Hepatocyte (in vitro differentiated cells): ENCODE measurements around the gene HSD17B7. TPM values are rescaled to one million over a fixed set of nuclear protein-coding genes. Genes with fewer than 3 reads are reported as not detected.

Experiments
- DNase-seq: peaks from one replicate; pipeline ENCODE4 v3.0.0-alpha.2; 2016; ENCODE audit warnings: low spot score
- H2AFZ ChIP-seq: fragments of 200-600 bp; sonication (generic); 2 replicates; pipeline ENCODE4 v1.6.0; 2016; ENCODE audit warnings: antibody characterized with exemption, mild to moderate bottlenecking
- H3K27ac ChIP-seq: fragments of 200-600 bp; sonication (generic); 2 replicates; pipeline ENCODE4 v1.5.1; 2016; ENCODE audit warnings: mild to moderate bottlenecking
- H3K27me3 ChIP-seq: fragments of 200-600 bp; sonication (generic); 2 replicates; pipeline ENCODE4 v1.6.1; 2016
- H3K36me3 ChIP-seq: fragments of 200-600 bp; sonication (generic); replicated peaks from 2 replicates; pipeline ENCODE4 v1.5.1; 2016; ENCODE audit warnings: low read depth; ENCODE audit not compliant: insufficient read depth
- H3K4me1 ChIP-seq: fragments of 200-600 bp; sonication (generic); 2 replicates; pipeline ENCODE4 v1.5.1; 2016; ENCODE audit warnings: mild to moderate bottlenecking, moderate library complexity; ENCODE audit not compliant: insufficient read depth
- H3K4me2 ChIP-seq: fragments of 200-600 bp; sonication (generic); 2 replicates; pipeline ENCODE4 v1.6.0; 2016
- H3K4me3 ChIP-seq: fragments of 200-600 bp; sonication (generic); 2 replicates; pipeline ENCODE4 v1.5.1; 2016; ENCODE audit warnings: mild to moderate bottlenecking
- H3K79me2 ChIP-seq: fragments of 200-600 bp; sonication (generic); 2 replicates; pipeline ENCODE4 v1.6.0; 2017; ENCODE audit warnings: mild to moderate bottlenecking
- H3K9me2 ChIP-seq: fragments of 200-600 bp; sonication (generic); replicated peaks from 2 replicates; pipeline ENCODE4 v1.6.0; 2017; ENCODE audit warnings: mild to moderate bottlenecking; ENCODE audit not compliant: insufficient read depth
- H3K9me3 ChIP-seq: fragments of 200-600 bp; sonication (generic); 2 replicates; pipeline ENCODE4 v1.5.1; 2016; ENCODE audit warnings: low read depth, mild to moderate bottlenecking
- H4K20me1 ChIP-seq: fragments of 200-600 bp; sonication (generic); 2 replicates; pipeline ENCODE4 v1.6.0; 2016; ENCODE audit warnings: mild to moderate bottlenecking; ENCODE audit not compliant: insufficient read depth, poor library complexity, severe bottlenecking
- CTCF ChIP-seq: fragments of 200-600 bp; sonication (generic); IDR thresholded peaks from 2 replicates; pipeline ENCODE4 v1.5.1; 2016; ENCODE audit warnings: antibody characterized with exemption, mild to moderate bottlenecking; ENCODE audit not compliant: poor library complexity
- EZH2 ChIP-seq: fragments of 200-600 bp; sonication (generic); IDR thresholded peaks from 2 replicates; pipeline ENCODE4 v1.6.1; 2016; ENCODE audit warnings: antibody characterized with exemption, mild to moderate bottlenecking, borderline replicate concordance
- EZH2phosphoT487 ChIP-seq: fragments of 200-600 bp; sonication (generic); IDR thresholded peaks from one replicate; pipeline ENCODE4 v1.6.1; 2018; ENCODE audit warnings: antibody characterized with exemption, mild to moderate bottlenecking, low read depth, moderate library complexity; ENCODE audit not compliant: unreplicated experiment, severe bottlenecking
- WGBS: methylation state at CpG from one replicate; pipeline ENCODE4 v1.1.6; 2016; ENCODE audit warnings: low lambda C conversion rate; ENCODE audit errors: missing lambda C conversion rate; 5-methylcytosine and 5-hydroxymethylcytosine counted together
- polyA plus RNA-seq: library from polyadenylated mRNA; unstranded; fragments of >200 nt; fragmentation: Nextera tagmentation; extraction: Ambion mirVana; gene quantifications from 2 replicates; pipeline ENCODE4 v1.2.1, GENCODE V29; 2016
- total RNA-seq: library from RNA; depleted of rRNA; stranded (reverse); fragments of >200 nt; gene quantifications from 2 replicates; pipeline ENCODE4 v1.2.3, GENCODE V29; 2014

HSD17B7 gene
- total and polyA plus RNA-seq, 2 experiments from 2014 or later, result 41.5 to 45.8 TPM

GRCh38 chr1:162829268-162829667 is 38.8 kb downstream of the HSD17B7 start:
- H3K4me2 ChIP-seq, result no peak overlapping the region
- no peaks in the 10 kb centered on the region for H3K9me3 ChIP-seq
- no peak overlapping the region for H3K27ac ChIP-seq
- no peak overlapping the region for H2AFZ ChIP-seq
- no peaks in the 10 kb centered on the region for H3K9me2 ChIP-seq
- H3K4me3 ChIP-seq, result no peak overlapping the region
- WGBS, result 94% methylated on average over 1 of the region's 1 CpG
- H3K27me3 ChIP-seq, result no peaks in the 10 kb centered on the region
- TF ChIP-seq CTCF (no peak), EZH2 (no peak), EZH2phosphoT487 (no peak)
- no peaks in the 10 kb centered on the region for H4K20me1 ChIP-seq
- no peaks in the 10 kb centered on the region for H3K36me3 ChIP-seq
- DNase-seq, result no peak
- H3K79me2 ChIP-seq, result no peaks in the 10 kb centered on the region
- peaks cover 6% of the 10 kb centered on the region for H3K4me1 ChIP-seq

- no peak overlapping the region for H3K4me3 ChIP-seq
- H3K27ac ChIP-seq, result no peak overlapping the region
- H2AFZ ChIP-seq, result no peak overlapping the region
- H3K36me3 ChIP-seq, result no peaks in the 10 kb centered on the region
- no peaks in the 10 kb centered on the region for H3K4me1 ChIP-seq
- H3K27me3 ChIP-seq, result no peaks in the 10 kb centered on the region
- H3K79me2 ChIP-seq, result no peaks in the 10 kb centered on the region
- 83% methylated on average over 3 of the region's 3 CpGs for WGBS
- H4K20me1 ChIP-seq, result no peaks in the 10 kb centered on the region
- H3K9me3 ChIP-seq, result no peaks in the 10 kb centered on the region
- no peak for DNase-seq
- TF ChIP-seq EZH2, result no peak
- no peaks in the 10 kb centered on the region for H3K9me2 ChIP-seq
- H3K4me2 ChIP-seq, result no peak overlapping the region
Measured at GRCh38 chr1:162832470-162832869, 42.0 kb downstream of the HSD17B7 start.

GRCh38 chr1:162835157-162835899 is 44.8 kb downstream of the HSD17B7 start:
- H3K4me1 ChIP-seq, result no peaks in the 10 kb centered on the region
- no peaks in the 10 kb centered on the region for H4K20me1 ChIP-seq
- no peaks in the 10 kb centered on the region for H3K79me2 ChIP-seq
- H3K4me2 ChIP-seq, result no peak overlapping the region
- no peaks in the 10 kb centered on the region for H3K9me2 ChIP-seq
- no peak overlapping the region for H2AFZ ChIP-seq
- peaks cover 5% of the 10 kb centered on the region for H3K9me3 ChIP-seq
- 86% methylated on average over 3 of the region's 3 CpGs for WGBS
- TF ChIP-seq CTCF (no peak), EZH2 (no peak), EZH2phosphoT487 (no peak)
- no peak overlapping the region for H3K4me3 ChIP-seq
- no peaks in the 10 kb centered on the region for H3K36me3 ChIP-seq
- DNase-seq, result no peak
- no peaks in the 10 kb centered on the region for H3K27me3 ChIP-seq
- no peak overlapping the region for H3K27ac ChIP-seq

GRCh38 chr1:162838863-162839262 is 48.4 kb downstream of the HSD17B7 start:
- Histone ChIP-seq H3K36me3 (no peaks in the 10 kb centered on the region), H2AFZ (no peak overlapping the region), H3K79me2 (no peaks in the 10 kb centered on the region), H3K27me3 (no peaks in the 10 kb centered on the region), H3K4me2 (no peak overlapping the region), H3K9me2 (no peaks in the 10 kb centered on the region), H3K4me3 (no peak overlapping the region), H3K27ac (no peak overlapping the region), H4K20me1 (no peaks in the 10 kb centered on the region), H3K9me3 (peaks cover 5% of the 10 kb centered on the region), H3K4me1 (no peaks in the 10 kb centered on the region)
- no peak for DNase-seq
- TF ChIP-seq CTCF (no peak), EZH2phosphoT487 (no peak), EZH2 (no peak)
- WGBS, result 89% methylated on average over 4 of the region's 4 CpGs
